Activated CD4-positive, CD25-positive, alpha-beta regulatory T cell treated with anti-CD3 and anti-CD28 coated beads, Interleukin-2, amount 50 U/mL, for 16 hours (primary cell): Measurements from ENCODE around the gene IL24.

Experiments used
- DNase-seq: peaks from one replicate; pipeline ENCODE4 v3.0.0-alpha.2; 2020; ENCODE audit warnings: low read depth, low spot score

IL24 gene

GRCh38 chr1:206952171-206952570 is 54.9 kb downstream of the IL24 start:
- no peak for DNase-seq

GRCh38 chr1:206953126-206953525 is 55.9 kb downstream of the IL24 start:
- no peak for DNase-seq

GRCh38 chr1:206953626-206954025 is 56.4 kb downstream of the IL24 start:
- DNase-seq, result no peak
